GM18517 (cell line): ENCODE data around the gene NCBP1.
"Not testable (repeated sequence)": the region's sequence is repeated elsewhere in the genome, so short reads cannot be mapped to it uniquely, and the experiment has no call there.

Experiments used
- ATAC-seq: cut with Tn5 transposase; IDR thresholded peaks from one replicate; pipeline ENCODE4 v1.9.1; 2021; ENCODE audit warnings: mild to moderate bottlenecking, moderate library complexity; ENCODE audit not compliant: unreplicated experiment

The NCBP1 gene

DNA sequence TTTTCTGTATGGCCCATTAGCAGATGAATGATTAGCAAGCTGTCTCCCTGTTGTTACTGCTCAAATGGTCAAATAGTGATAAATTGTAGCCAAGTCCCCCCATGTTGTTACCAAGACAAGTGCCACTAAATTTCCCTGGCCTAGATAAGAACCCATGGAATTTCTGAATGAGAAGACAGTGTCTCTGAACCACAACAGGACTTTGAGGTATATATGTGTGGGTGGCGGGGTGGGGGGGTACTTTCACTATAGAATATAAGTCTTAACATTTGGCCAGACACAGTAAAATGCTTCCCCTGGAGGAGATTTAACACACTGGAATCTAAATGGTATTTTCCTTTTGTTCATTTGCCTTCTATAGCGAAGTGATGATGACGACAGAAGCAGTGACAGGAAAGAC lies 34.9 kb downstream of the NCBP1 start:
- ATAC-seq = no peak

DNA sequence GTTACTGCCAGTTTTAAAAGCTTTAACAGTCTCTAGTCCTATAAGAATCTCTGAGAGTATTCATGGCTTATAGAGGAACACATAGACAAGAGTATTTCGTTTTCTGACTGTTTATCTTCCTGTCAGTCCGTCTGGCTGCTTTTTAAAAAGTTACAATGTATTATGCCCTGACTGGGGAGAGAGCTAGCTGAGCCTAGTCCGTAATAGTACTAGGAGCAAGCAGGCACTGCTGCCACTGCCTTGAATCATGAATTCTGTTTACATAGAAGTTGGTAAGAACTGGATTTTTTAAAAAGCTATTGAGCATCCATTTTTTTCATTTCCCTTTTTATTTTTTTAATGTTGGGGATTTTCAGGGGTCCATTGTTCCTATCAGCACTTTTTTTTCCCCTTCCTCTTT lies 37.0 kb downstream of the NCBP1 start:
- ATAC-seq = no peak

DNA sequence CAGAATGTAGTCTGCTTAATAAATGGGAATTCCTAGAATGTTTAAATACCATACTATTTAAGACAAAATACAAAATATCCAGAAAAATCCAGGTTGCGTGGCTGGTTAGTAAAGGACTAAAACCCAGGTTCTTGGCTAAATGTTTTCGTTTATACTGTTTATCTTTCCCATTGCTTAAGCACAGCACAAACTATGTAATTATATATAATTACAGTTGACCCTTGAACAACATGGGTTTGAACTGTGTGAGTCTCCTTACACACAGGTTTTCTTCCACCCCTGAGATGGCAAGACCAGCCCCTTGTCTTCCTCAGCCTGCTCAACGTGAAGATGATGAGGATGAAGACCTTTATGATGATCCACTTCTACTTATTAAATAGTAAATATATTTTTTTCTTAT lies 38.8 kb downstream of the NCBP1 start:
- no peak for ATAC-seq

DNA sequence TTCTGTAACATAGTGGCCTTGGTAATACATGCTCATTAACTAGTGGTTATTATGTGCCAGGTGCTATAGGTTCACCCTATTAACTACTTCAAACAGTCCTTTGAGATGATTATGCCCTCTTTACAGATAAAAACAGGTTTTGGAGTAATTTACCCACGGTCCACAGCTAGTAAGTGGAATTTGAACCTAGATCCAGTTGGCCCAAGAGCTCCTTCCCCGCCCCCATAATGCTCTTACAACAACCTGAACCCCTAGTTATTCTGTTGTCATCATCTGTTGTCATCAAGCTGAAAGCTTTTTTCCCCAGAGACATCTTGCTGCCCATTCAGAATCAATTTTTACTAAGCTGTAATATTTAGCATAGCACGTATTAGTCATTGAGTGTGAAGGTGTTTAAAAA lies 40.3 kb downstream of the NCBP1 start:
- no peak for ATAC-seq

DNA sequence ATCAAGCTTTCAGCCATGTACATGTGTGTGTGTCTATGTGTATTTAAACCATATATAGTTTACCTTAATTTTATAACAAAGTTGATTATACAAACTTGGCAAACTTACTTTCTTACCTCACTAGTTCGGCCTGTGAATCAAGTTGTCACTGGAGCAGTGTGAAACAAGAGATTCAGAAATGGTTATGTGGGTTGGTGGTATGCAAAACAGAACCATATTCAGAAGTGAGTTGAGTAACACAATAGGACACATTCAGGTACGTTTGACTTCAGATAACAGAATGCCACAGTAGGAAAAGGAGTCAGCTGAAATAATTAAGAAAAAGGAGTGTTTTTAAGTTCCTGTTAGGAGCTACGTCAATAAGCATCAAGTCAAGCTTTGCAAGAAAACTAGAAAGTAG lies 42.0 kb downstream of the NCBP1 start:
- no peak for ATAC-seq

DNA sequence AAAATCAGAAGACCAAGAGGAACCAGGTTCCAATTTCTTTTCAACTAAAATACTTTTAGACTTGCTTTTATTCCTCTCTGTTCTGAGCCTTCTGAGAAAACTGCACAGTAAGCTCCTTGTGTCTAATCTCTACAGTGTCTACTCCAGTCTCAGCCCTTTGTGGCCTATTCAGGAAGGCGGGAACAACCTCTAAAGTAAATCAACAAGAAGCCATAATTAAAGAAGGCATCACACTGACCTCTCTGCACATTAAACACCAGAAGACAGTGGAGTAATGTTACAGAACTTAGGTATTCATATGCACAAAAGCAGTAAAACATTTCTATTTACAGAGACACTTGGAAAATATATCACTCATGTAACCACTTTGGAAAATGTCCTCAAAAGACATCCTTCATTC lies 48.6 kb downstream of the NCBP1 start:
- ATAC-seq = no peak

DNA sequence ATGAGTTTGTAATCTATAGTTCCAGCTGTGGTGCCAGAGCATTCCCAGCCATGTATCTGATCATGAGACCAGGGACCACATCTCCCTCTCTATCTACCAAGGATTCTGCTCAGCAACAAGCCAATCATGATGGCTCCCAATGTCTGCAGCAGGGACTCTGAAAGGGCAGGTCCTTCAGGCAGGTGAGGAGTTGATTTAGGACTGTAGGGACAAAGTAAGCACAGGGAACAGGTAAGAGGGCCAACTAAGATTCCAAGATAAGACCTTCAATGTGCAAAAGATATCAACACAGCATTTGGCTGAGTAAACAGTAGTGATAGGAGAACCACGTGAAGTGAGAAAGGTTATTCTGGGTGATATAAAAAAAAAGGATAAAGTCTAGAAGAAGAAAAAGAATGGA lies 55.0 kb downstream of the NCBP1 start:
- no peak for ATAC-seq

DNA sequence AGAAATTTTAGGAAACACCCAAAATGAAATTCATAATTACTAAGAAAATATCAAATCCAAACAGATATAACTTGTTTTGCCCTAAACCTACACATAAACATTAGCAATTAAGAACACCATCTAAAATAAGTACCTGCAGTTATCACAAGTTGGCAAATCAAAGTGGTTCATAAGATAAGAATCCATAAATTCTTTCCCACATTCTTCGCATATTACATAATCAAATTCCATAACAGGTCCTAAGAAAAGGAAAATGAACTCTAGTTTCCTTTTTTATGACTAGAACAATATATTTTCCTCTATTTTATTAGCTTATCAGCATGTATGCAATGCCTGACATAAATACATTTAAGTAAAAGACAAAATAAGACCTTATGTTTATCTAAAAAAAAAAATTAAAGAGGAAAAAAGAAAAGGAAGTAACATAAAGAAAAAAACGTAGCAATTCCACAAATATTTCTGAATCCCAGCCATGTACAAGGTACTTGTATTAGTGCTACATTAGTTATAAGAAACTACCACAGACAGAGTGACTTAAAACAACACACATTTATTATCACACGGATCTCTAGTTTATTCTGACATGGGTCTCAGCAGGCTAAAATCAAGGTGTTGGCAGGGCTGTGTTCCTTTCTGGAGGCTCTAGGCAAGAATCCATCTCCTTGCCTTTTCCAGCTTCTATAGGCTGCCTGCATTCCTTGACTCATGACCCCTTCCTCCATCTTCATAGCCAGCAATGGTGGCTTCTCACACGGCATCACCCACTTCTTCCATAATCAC lies 56.0 kb downstream of the NCBP1 start:
- no peak for ATAC-seq

DNA sequence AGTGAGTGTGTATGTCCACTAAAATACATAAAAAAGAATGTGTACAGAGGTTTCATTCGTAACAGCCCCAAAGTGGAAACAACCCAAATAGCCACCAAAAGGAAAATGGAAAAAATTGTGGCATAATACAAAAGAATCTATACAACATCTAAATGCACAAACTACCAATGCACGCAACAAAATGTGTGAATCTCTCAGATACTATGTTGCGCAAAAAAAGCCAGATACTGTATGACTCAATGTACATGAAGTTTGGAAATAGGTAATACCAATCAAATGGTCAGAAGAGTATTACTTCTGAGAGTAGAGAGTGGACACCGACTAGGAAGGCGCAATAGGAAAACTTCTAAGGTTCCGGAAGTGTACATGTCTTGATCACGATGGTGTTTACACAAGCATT lies 61.1 kb downstream of the NCBP1 start:
- ATAC-seq = no peak

DNA sequence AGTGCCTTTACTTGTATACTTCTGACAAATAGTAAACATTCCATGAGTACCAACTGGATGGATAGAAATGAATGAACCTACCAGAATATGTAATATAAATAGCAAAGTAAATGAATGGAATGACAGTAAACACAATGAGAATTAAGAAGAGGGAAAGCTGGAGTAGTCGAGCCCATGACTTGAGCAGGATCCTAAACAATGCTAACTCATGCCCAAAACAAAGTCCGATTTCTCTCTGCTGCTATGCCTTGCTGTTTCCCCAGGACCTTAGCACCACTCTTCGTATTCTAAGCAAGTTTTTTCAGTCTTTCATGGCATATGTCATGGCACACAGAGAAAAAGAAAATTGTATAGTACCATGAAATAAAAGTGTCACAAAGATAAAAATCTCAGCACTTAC lies 61.8 kb downstream of the NCBP1 start:
- ATAC-seq = no peak

DNA sequence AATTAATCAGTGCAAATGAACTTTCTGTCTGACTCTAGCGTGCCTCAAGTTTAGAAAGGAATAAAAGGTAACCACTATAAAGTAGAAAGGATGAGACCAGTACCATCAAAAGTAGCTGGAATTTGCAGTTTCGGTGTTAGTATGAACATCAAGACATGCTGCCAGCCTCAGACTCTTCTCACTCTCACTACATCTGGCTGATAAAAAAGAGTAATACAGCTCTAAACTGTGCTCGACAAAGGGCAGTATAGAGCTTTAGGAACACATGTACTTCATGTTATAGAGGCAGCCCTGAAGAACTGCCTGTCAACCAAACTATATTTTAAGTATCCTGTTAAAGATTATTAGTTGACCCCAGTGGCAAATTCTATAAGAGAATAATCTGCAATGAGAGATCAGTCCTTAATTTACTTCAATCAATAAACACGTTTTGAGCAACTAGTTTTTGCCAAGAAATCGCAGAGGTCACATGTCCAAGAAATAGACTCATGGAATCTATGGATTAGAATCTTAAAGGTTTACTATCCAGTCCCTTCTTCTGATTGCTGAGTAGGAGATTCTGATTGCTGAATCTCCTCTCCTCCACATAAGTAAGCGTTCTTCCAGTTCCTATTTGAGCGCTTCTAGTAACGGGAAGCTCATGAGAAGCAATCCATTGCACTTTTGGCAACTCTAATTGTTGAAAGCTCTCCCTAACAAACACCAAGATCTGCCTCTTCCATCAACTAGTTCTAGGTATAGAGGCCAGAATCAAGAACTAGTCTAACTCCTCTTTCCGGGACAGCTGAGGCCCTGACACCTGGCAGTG lies 62.6 kb downstream of the NCBP1 start:
- peak; percentile 19 for ATAC-seq

DNA sequence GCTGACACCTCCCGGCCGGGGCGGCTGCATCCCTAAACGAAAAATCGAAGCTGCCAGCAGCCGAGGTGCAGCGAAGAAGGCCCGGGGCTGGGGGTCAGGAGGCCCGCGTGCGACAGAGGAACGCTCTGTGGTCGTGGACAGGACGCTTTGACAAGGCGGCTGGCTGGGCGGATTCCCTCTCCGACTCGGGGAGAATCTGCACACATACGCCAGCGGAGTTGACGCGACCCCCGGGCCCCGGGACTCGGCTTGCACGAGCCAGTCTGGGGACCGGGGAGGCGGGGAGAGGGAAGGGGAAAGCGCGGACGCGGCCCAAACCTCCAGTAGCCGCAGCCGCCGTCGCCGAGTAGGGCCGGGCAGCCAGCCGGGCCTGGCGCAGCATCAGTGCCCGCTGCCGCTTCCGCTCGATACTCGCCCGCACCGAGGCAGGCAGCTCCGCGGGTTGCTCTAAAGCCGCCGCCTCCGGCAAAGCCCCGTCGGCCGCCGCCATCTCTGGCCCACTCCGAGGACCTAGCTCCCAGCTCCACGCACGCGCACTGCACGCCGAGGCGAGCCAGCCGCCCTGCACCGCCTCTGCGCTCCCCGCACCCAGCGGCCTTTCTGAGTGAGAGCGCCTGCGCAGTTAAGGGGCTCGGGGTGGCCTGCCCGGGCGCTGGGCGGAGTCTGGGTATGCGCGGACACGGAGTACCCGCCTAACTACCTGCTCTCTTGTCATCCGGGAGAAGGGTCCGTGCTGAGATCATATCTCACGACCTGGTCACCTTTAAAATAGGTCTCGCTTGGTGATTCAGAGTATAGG lies 63.4 kb downstream of the NCBP1 start, which contains the start of gene XPA:
TSS of gene XPA (minus strand) at position 538 of the 799 bp plus-strand sequence. CDS start at position 490, 48 bp downstream.
- ATAC-seq = peak; percentile 93

DNA sequence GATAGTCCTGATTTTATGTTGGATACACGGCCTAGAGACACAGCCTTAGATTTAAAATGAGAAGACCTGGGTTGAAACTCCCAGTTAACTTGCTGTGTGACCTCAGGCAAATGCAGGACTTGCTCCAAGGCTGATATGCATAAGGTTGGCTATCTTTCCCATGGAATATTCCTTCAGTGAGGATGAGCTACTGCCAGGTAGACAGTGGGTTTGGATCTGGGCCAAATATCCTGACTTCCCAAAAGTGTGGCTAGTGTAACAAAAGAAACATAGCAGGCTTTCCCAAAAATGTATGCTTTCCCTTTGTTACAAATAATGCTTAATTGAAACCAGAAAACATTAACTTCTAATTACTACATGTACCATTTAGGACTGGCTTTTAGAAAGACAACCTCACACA lies 64.2 kb downstream of the NCBP1 start:
- no peak for ATAC-seq

DNA sequence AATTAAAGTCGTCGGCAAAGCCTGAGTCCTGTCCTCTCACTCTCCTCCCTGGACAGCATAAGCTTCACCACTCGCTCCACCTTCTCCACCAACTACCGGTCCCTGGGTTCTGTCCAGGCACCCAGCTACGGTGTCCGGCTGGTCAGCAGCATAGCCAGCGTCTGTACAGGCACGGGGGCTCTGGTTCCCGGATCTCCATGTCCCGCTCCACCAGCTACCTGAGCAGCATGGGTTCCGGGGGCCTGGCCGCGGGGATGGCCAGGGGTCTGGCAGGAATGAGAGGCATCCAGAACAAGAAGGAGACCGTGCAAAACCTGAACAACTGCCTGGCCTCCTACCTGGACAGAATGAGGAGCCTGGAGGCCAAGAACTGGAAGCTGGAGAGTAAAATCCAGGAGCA lies 65.2 kb downstream of the NCBP1 start:
- no peak for ATAC-seq

DNA sequence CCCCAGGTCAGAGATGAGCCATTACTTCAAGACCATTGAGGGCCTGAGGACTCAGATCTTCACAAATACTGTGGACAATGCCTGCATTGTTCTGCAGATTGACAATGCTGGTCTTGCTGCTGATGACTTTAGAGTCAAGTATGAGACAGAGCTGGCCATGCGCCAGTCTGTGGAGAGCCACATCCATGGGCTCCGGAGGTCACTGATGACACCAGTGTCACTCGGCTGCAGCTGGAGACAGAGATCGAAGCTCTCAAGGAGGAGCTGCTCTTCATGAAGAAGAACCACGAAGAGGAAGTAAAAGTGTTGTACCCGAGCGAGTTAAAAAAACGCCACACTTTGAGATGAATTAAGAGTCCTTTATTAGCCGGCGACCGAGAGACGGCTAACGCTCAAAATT lies 65.7 kb downstream of the NCBP1 start:
- not testable (repeated sequence) for ATAC-seq

DNA sequence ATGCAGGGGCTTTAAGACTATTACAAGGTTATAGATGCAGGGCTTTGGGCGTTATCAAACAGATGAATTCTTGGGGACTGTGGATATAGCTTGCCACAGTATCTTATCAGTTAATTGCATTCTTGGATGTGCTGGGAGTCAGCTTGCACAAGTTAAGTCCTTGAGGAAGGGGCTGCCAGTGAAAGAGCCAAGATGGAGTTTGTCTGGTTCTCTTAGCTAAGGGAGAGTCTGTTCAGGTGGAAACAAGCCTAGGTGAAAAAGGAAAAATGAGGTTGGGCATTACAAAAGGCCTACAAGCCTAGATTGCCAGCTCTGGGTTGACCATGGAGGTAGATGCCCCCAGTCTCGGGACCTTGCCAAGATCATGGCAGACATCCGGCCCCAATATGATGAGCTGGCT lies 66.2 kb downstream of the NCBP1 start:
- not testable (repeated sequence) for ATAC-seq

DNA sequence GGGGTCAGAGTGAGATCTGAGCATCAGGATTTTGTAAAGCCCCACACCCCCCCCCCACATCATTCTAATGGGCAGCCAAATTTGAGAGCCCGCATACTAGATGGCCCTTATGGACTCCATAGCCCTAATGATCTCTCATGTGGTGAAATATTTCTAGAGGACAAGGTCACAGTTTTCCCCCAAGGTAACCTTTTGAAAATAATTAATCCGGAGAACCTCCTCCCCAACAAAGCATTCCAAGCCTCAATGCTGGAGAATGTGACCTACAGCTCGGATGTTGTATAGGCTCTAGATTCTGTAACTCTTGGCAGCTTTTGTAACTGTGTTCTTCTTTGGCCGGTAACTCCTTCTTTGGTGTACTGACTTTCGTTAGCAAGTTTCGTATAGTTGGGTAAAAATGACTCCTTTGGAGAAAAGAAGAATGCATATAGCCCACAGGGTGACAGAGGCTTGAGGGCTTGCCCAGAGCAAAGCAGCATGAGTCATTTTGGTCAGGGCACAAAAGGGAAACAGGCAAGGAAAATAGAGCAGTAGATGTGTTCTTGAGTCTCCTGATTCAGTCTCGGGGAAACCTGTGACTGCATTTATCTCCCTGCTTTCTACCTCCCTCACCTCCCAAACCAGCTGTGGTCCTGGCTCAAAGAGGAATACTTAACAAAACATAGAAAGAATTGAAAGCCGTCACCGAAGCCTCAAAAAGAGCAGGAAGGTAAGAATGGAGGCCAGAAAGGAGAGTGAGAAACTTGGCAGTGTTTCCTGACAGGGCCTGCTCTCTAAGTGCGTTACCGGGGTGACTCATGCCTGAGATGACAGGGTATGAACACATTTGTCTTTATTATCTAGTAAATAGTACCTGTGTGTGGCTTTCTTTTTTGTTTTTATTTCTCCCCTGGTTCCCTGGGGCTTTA lies 70.1 kb downstream of the NCBP1 start:
- no peak for ATAC-seq

DNA sequence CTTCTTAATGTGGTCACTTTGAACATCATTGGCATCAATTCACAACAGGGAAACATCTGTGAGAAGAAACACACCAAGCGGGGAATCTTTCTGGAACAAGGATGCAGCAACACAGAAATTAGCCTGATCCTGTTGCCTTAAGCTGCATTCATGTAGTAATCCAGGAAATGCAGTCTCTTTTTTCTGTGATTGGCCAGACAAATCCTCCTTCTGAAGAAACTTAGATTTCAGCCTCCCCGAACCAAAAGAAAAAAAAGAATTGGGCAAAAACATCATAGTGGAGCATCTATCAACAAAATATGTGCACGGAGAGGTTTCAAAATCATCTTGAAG lies 70.7 kb downstream of the NCBP1 start:
- no peak for ATAC-seq

DNA sequence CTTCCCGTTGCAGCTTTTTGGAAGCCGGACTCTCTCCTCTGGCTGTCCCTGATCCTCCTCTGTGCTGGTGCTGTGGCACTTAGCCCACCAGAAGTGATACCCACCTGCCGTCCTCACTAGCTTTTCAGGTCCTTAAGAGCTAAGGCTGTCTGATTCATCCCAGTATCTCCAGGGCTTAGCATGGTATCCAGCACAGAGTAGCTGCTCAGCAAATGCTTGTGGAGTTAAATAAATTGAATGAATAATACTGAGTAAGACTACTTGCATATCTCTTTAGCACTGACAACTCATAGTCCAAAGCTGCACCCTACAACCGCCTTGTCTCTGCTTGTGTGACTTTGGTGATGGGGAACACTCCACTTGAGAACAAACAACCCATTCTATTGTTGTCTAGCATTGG lies 71.2 kb downstream of the NCBP1 start:
- ATAC-seq = no peak

DNA sequence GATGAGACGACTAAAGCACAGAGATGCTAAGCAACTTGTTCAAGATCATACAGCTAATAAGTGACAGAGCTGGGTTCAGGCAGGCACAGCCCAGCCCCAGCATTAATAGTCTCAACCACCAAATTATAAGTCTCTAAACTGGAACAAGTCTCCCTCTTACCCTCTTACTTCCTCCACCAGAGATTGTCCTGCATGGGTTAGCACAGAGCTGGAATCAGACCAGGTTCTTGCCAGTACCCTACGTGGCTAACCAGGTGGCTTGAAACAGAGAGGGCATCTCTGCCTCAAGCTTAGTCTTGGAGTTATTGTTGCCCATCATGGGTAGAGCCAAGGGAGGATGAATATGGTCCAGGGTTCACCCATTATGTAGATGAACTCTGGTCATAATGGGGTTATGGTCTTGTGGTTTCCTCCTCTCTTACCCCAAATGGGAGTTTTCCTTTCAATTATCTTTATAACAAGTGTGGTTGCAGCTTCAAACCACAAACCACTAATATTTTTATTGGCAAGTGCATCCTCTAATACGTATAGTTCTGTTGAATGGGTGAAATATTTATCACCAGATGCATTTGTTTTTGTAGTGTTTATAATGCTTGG lies 71.8 kb downstream of the NCBP1 start:
- ATAC-seq = no peak
